Measurements from ENCODE around the gene TRABD2B. TPM values are rescaled to one million over a fixed set of nuclear protein-coding genes. Genes with fewer than 3 reads are reported as not detected.

TRABD2B gene
- total and polyA plus RNA-seq, 2 donors (not counting 3 experiments of a cell fraction or from before 2014, with no cell fraction given) = not detected

DNA sequence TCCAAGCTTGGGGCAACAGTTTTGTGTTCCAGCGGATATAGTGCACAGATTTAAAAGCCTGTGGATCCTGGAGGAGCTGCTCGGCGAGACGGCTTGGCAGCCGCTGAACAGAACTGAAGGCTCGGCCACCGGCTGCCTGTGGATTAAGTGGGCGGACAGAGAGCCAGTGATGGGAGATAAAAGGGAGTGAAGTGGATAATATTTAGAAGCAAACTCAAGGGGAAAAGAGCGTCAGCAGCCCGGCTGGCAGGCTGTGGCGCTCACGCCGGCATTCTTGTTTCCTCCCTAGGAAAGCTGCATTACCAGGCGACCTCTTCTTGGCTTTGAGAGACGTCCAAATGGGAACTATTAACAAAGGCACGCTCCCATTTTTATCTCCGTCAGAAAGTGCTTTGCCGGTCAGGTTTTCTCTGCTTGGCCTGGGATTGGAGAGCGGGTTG lies 10.4 kb downstream of the TRABD2B start:
- Histone ChIP-seq H3K9ac (replicated peaks; ENCODE audit: extremely low read depth, insufficient read depth, low read length) (no peak overlapping the region), H2AFZ (ENCODE audit: low read depth, low read length) (no peak overlapping the region), H3K36me3 (ENCODE audit: control insufficient read depth in 2 of 2, extremely low read depth in 1 of 2, insufficient read depth in 2 of 2, low read length in 2 of 2) (no peaks in the 10 kb centered on the region), H3K9me1 (replicated peaks; ENCODE audit: control insufficient read depth, extremely low read depth, insufficient read depth, low read length) (no peaks in the 10 kb centered on the region), H3K27me3 (ENCODE audit: control insufficient read depth in 2 of 2, insufficient read depth in 2 of 2, low read length in 2 of 2) (peaks cover 14 to 16% of the 10 kb centered on the region in 2 experiments), H3K27ac (ENCODE audit: insufficient read depth, low read depth, low read length) (no peak overlapping the region), H3K79me2 (ENCODE audit: control insufficient read depth, insufficient read depth, low read length) (no peaks in the 10 kb centered on the region), H4K20me1 (replicated peaks; ENCODE audit: control insufficient read depth, extremely low read depth, insufficient read depth, low read length) (no peaks in the 10 kb centered on the region), H3K4me3 (replicated peaks in 1 of 3; ENCODE audit: insufficient read depth in 1 of 3, low read depth in 1 of 3, low read length in 3 of 3) (no peak overlapping the region), H3K4me1 (ENCODE audit: control insufficient read depth, extremely low read depth, insufficient read depth, low read length) (no peaks in the 10 kb centered on the region), H3K4me2 (ENCODE audit: insufficient read depth, low read length) (no peak overlapping the region), H3K9me3 (replicated peaks; ENCODE audit: control insufficient read depth, insufficient read depth, low read length) (no peaks in the 10 kb centered on the region)
- CTCF ChIA-PET = interaction anchor here (1.0 to 2.3 kb wide), 4 partner anchors 9 to 549 kb away, joined by 3 to 23 read pairs (median 3); partner anchors contain the start of gene TRABD2B
- intact Hi-C loops (cut with micrococcal nuclease) (no loop called here), dilution Hi-C loops (cut with MboI; ENCODE audit: extremely low pct_ligation_motif_present, low sequenced_read_pairs) (no loop called here)
- DNase-seq (ENCODE audit: low read depth, low spot score) (no peak), FAIRE-seq (no peak)
- TF ChIP-seq GATA2 (IDR thresholded peaks at IDR 0.05; ENCODE audit: insufficient read depth, insufficient read length, low read depth, low read length) = no peak
- TF ChIP-seq, protein P1, sequence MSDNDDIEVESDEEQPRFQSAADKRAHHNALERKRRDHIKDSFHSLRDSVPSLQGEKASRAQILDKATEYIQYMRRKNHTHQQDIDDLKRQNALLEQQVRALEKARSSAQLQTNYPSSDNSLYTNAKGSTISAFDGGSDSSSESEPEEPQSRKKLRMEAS (IDR thresholded peaks at IDR 0.05; ENCODE audit: insufficient read depth, insufficient read length) = no peak
- TF ChIP-seq FOS (IDR thresholded peaks at IDR 0.05; ENCODE audit: borderline replicate concordance, insufficient read depth, low read length) = no peak
- no peak for TF ChIP-seq EZH2 (IDR thresholded peaks at IDR 0.05; ENCODE audit: borderline replicate concordance, low read depth, low read length, severe bottlenecking)
- TF ChIP-seq, protein P2, sequence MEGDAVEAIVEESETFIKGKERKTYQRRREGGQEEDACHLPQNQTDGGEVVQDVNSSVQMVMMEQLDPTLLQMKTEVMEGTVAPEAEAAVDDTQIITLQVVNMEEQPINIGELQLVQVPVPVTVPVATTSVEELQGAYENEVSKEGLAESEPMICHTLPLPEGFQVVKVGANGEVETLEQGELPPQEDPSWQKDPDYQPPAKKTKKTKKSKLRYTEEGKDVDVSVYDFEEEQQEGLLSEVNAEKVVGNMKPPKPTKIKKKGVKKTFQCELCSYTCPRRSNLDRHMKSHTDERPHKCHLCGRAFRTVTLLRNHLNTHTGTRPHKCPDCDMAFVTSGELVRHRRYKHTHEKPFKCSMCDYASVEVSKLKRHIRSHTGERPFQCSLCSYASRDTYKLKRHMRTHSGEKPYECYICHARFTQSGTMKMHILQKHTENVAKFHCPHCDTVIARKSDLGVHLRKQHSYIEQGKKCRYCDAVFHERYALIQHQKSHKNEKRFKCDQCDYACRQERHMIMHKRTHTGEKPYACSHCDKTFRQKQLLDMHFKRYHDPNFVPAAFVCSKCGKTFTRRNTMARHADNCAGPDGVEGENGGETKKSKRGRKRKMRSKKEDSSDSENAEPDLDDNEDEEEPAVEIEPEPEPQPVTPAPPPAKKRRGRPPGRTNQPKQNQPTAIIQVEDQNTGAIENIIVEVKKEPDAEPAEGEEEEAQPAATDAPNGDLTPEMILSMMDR (IDR thresholded peaks at IDR 0.05; ENCODE audit: extremely low read depth in 1 of 2, insufficient read depth in 1 of 2, low read depth in 1 of 2, low read length in 2 of 2) = no peak
- no peak for TF ChIP-seq JUN (IDR thresholded peaks at IDR 0.05; ENCODE audit: borderline replicate concordance, insufficient read depth, insufficient read length, low read depth)
- no TSS peak for BruUV-seq (replicated peaks)
- POLR2A ChIA-PET = no interaction called here
